HG03378 (cell line): ENCODE measurements around the gene FBN3.
"Not testable (repeated sequence)": the region's sequence is repeated elsewhere in the genome, so short reads cannot be mapped to it uniquely, and the experiment has no call there.

Source experiments
- ATAC-seq: cut with Tn5 transposase; IDR thresholded peaks from one replicate; pipeline ENCODE4 v1.9.1; 2021; ENCODE audit warnings: mild to moderate bottlenecking, moderate library complexity; ENCODE audit not compliant: unreplicated experiment

FBN3 gene

GRCh38 chr19:8064911-8065874 lies 84.2 kb downstream of the FBN3 start:
- ATAC-seq, result no peak

DNA sequence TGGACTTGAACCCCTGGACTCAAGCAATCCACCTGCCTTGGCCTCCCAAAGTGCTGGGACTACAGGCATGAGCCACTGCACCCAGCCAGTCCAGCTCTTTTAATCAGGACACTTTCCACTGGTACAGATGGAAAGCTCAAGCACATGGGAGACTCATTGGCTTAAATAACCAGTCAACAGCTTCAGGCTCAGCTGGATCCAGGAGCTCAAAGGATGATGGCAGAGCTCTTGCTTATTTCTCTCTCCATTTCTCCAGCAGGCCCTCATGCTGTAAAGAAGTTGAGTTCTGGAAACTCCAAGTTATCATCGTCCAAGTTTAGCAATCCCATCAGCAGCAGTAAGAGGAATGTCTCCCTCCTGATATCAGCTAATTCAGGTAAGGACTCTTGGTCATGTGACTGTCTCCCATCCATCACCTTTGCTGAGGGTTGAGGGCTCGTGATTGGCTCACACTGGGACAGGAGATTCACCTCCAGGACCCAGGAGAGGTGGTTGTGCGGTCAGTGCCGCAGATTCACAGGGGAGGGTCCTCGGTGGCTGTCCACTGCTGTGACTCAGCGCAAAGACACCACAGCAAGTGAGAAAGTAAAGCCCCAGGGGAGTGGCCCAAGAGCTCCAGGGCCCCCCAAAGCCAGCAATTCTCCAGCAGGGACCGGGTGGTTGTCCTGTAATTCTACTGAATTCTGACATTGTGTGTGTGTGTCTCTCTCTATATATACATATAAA lies 91.7 kb downstream of the FBN3 start:
- no peak for ATAC-seq

DNA sequence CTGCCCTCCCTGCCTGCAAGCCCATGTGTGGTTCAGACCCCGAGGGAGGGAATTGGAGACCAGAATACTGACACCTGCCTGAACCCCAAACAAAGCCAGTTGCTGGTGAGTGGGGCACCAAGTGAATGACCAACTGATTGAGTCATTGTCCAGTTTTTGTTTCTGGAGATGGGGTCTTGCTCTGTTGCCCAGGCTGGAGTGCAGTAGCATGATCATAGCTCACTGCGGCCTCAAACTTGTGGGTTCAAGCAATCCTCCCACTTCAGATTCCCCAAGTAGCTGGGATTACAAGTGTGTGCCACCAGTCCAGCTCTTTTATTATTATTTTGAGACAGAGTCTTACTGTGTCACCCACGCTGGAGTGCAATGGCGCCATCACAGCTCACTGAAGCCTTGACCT lies 92.9 kb downstream of the FBN3 start:
- ATAC-seq, result no peak

DNA sequence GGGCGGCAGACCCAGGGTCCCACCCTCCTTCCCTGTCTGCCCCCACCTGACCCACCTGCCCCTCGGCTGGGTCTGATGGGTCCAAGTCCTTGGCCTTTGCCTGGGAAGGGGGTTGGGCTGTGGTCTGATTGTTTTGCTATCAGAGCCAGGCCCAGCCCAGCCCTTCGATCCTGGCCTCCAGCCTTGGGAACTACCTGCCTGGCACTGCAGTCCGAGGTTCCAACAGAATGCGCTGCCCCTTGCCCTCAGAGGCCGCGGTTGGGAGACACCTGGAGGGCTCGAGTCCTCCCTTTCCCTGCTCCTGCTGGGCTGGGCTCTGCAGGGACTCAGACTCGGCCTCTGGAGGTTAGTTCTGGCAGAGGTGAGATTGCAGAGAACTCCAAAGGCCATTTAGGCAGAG lies 95.2 kb downstream of the FBN3 start:
- no peak for ATAC-seq

- ATAC-seq, result no peak
Measured at GRCh38 chr19:8052464-8052859, 96.9 kb downstream of the FBN3 start, which contains the start of gene CCL25. Gene CCL25, plus strand, starts transcription at chr19:8052760. Its CDS starts 290 bp downstream, at chr19:8053050.

DNA sequence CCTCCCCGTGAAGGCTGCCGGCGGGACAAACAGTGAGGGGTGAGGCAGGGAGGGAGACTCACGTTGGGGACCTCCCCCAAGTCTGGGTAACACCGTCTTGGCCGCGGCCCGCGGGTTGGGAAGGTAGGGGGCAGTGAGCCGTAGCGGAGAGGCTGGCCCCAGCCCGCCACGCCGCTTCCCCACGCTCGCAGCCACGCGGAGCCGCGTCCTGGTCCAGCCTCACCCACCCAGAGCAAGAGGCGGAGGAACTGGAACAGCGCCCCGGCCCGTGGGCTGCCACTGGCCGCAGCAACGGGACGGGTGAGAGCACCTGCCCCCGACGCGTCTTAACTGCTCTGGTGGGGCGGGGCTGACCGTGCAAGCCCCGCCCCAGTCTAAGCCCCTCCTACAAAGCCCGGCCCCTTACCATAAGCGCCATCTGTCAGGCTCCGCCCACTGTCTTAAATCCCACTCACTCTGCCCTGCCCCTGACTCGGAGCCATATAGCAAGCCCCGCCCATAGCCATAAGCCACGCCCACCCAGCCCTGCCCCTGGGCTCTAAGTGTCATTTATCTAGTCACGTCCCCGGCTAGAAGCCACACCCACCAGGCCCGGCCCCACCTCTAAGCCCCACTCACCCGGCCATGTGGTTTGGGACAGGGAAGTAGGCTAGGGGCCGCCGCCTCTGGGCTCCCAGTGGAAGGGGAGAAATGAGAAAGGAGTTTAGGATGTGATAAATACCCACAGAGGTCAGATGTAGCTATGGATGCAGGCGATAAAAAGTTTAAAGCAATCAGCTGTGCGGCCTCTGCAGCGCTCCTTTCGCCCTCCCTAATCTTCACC lies 98.9 kb downstream of the FBN3 start:
- peak; percentile 71 for ATAC-seq

DNA sequence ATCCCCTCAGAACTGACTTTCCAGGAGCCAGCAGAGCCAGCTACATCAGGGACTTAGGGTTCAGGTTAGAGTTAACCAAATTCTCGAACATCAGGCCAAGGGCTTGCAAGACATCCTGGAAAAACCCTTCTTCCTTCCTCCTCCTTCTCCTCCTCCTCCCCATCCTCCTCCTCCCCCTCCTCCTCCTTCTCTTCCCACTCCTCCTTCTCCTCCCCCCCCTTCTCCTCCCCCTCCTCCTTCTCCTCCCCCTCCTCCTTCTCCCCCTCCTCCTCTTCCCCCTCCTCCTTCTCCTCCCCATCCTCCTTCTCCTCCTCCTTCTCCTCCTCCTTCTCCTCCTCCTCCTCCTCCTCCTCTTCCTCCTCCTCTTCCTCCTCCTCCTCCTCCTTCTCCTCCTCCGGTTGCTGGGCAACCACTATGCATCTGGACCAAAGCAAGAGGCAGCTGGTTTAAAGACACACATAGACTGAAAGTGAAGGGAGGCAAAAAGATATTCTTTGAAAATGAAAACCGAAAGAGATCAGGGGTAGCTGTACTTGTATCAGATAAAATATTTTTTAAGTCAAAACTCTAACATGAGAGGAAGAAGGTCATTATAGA lies 102.7 kb downstream of the FBN3 start:
- no peak for ATAC-seq

DNA sequence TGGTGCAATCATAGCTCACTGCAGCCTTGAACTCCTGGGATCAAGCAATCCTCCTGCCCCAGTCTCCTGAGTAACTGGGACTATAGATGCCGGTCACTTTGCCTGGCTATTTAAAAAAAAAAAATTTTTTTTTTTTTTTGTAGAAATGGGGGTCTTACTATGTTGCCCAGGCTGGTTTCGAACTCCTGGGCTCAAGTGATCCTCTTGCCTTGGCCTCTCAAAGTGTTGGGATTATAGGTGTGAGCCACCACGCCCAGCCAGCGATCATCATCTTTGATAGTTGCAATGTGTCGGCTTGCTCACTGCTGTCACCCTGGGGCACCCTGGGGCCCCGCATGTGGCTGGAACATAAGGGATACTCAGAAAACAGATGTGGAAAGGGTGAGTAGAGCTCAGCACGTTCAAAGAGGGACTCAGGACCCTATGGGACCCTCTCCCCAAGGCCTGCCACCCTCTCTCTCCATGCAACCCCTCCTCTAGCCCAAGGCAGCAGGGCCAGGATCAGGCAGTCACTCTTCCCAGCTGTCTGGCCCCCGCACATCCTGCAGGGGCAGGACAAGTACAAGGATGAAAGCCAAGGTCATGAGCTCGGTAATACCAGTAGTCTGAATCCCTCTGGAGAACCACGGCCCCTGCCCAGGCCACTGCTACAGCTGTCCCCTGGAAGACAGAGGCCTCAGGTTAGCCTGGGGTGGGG lies 103.4 kb downstream of the FBN3 start:
- no peak for ATAC-seq

GRCh38 chr19:8044018-8044417 lies 105.4 kb downstream of the FBN3 start:
- no peak for ATAC-seq

DNA sequence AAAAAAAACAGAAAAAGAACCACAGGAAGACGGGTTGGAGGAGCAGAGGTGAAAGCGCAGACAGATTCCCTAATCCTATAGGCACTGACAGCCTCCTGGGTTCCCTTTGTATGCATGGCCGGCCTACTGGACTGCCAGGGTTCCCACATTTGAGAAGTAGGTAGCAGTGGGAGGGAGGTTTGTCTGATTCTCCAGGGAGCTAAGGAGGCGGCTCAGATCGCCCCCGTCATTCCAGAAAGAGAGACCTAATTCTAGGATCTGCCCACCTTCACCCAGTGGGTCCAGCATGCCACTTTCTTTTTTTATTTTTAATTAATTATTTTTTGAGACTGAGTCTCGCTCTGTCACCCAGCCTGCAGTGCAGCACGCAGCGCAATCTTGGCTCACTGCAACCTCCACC lies 106.5 kb downstream of the FBN3 start:
- no peak for ATAC-seq

DNA sequence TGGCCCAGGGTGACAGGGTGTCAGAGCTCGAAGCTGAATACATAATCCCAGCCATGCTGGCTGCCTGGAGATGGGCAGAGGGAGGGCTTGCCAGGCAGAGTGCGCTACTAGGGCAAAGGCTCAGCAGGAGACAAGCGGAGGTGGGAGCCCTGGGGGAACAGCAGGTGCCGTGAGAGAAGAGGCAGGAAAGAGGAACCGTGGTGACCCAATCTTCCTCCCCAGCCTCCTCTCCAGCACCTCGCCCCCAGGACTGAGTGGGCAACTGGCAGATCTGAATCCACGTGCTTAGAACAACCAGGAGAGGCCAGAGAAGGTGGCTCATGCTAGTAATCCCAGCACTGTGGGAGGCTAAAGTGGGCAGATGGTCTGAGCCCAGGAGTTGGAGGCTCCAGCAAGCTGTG lies 107.9 kb downstream of the FBN3 start:
- no peak for ATAC-seq

DNA sequence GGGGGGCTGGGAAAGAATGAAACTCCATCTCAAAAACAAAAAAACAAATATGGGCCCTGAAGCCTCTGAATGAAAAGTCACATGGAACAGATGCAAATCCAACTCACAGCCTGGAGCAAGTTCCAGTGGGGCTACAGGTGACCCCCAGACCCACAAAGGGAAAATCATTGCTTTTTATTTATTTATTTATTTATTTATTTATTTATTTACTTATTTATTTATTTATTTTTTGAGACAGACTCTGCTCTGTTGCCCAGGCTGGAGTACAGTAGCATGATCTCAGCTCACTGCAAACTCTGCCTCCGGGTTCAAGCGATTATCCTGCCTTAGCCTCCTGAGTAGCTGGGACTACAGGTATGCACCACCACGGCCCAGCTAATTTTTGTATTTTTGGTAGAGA lies 110.2 kb downstream of the FBN3 start:
- ATAC-seq, result no peak

- no peak for ATAC-seq
Measured at GRCh38 chr19:8038815-8039214, 110.6 kb downstream of the FBN3 start.

DNA sequence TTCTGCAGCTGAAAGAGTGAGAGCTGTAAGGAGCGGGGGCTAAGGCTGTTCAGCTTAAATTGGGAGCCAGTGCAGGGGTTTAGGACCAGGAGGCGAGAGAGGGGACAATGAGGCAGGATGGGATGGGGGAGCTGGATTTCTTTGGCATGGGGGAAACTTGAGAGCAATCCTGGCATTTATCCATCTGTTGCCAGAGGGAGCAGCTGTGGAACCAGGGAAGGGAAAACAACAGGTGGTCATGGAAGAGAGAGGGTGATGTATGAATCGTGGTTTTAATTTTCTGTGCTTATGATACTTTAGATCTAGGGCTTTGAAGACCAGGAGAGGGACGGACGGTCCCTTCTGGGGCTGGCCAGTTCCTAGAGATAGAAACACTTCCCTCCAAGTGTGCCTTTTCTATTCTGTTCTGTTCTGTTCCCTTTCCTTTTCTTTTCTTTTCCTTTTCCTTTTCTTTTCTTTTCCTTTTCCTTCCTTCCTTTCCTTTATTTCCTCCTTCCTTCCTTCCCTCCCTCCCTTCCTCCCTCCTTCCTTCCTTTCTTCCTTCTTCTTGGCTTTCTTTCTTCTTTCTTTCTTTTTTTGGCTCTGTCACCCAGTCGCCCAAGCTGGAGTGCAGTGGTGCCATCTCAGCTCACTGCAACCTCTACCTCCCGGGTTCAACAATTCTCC lies 112.8 kb downstream of the FBN3 start:
- ATAC-seq, result no peak

DNA sequence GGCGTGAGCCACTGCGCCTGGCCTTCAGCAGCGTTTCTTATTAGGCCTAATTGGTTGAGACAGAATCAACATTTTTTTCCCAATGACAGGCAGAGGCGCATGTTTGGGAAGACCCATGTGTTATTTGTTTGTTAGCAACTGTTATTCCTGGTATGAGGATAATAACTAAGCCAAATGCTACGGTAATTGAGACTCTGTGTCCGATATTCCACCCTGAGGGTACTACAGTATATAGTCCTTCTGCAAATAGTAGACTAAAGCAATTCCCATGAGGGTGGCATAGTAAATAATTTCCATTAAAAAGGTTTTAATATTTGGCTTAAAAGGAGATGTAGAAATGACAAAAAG lies 115.2 kb downstream of the FBN3 start:
- ATAC-seq, result no peak

DNA sequence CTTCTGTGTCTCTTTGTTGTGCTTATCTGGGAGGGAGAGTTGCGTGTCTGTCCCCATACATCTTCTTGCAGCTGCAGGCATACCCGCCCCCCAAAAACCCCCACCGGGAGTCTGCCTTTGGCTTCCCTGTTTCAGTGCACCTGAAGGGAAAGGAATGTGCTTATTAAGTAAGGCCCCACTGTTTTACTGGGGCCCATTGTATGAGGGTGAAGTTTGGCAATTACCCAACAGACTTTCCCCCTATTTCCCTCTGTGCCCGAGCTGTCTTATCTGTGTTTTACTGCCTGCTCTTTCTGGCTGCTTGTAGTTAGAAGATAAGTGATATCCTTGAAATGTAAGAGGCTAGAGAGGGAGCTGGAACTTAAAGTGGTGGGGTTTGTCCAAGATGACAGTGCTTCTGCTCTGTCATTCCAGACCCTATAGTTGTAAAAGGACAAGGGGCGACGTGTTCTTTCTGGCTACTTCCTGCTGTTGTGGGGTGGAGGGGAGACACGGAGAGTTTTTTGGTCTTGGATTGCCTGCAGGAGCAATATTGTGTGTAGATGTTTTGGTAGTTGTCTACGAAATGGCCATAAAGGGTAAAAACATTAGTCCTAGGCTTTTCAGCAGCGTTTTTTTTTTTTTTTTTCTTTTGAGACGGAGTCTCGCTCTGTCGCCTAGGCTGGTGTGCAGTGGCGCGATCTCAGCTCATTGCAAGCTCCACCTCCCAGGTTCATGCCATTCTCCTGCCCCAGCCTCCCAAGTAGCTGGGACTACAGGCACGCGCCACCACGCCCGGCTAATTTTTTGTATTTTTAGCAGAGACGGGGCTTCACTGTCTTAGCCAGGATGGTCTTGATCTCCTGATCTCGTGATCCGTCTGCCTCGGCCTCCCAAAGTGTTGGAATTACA lies 115.9 kb downstream of the FBN3 start:
- not testable (repeated sequence) for ATAC-seq

- ATAC-seq, result no peak
Measured at GRCh38 chr19:8030960-8031359, 118.4 kb downstream of the FBN3 start.

DNA sequence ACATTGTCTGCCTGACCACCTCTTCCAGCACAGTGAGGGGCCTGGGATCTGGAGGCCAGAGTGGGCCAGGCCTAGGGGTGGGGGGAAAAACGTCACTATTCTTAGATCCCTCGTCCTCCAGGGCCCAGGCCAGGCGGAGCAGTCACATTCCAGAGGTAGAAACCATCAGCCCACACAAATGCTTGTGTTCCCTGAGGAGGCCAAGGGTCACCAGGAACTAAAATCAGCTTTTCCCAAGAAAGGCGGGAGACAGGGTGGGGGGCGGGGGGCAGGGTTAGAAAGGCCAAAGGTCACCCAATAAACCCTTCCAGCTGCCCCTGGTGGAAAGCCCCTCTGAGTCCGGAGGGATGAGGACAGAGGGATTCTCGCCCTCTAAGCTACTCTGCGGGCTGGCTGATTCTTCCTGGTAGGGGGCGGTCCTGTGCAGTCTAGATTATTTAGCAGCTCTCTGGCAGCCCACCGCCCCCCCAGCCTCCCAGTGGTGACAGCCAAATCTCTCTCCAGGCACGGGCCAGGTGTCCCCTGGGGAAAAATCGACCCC lies 120.4 kb downstream of the FBN3 start:
- ATAC-seq, result no peak
